Chondrocyte (in vitro differentiated cells): ENCODE measurements around the gene HOXA7. TPM values are rescaled to one million over a fixed set of nuclear protein-coding genes. Genes with fewer than 3 reads are reported as not detected.

Experiments
- DNase-seq: peaks from one replicate; pipeline ENCODE4 v3.0.0; 2021; ENCODE audit warnings: mixed read lengths, low spot score
- H3K27ac Mint-ChIP-seq: one replicate; pipeline ENCODE4 v1.8.0; 2021; ENCODE audit warnings: mild to moderate bottlenecking, moderate library complexity, mixed read lengths; ENCODE audit not compliant: unreplicated experiment
- H3K27me3 Mint-ChIP-seq: 2 replicates; pipeline ENCODE4 v1.8.0; 2021; ENCODE audit warnings: low read depth, mixed read lengths
- H3K36me3 Mint-ChIP-seq: 2 replicates; pipeline ENCODE4 v1.8.0; 2021; ENCODE audit warnings: low read depth, mixed read lengths
- H3K4me1 Mint-ChIP-seq: 2 replicates; pipeline ENCODE4 v1.8.0; 2021; ENCODE audit warnings: low read depth, mild to moderate bottlenecking, mixed read lengths
- H3K4me3 Mint-ChIP-seq: one replicate; pipeline ENCODE4 v1.8.0; 2021; ENCODE audit warnings: mild to moderate bottlenecking, moderate library complexity, mixed read lengths; ENCODE audit not compliant: unreplicated experiment
- H3K9me3 Mint-ChIP-seq: 2 replicates; pipeline ENCODE4 v1.8.0; 2021; ENCODE audit warnings: low read depth, mixed read lengths
- CTCF ChIP-seq: fragments of 200-600 bp; sonication (generic); IDR thresholded peaks from 2 replicates; pipeline ENCODE4 v1.5.0; 2021; ENCODE audit warnings: antibody characterized with exemption, mild to moderate bottlenecking, moderate library complexity
- total RNA-seq: library from RNA; stranded (reverse); gene quantifications from 3 replicates; pipeline ENCODE4 v1.2.1, GENCODE V29; 2021

HOXA7 gene
- total RNA-seq, 1 donor from 2014 or later, result not detected

- H3K9me3 Mint-ChIP-seq, result no peaks in the 10 kb centered on the region
- H3K36me3 Mint-ChIP-seq, result peaks cover 8% of the 10 kb centered on the region
- peak overlapping the region; percentile 27 for H3K27ac Mint-ChIP-seq
- H3K4me1 Mint-ChIP-seq, result peaks cover 24% of the 10 kb centered on the region
- no peak for TF ChIP-seq CTCF
- peaks cover 75% of the 10 kb centered on the region for H3K27me3 Mint-ChIP-seq
- DNase-seq, result no peak
- peak overlapping the region; percentile 73 for H3K4me3 Mint-ChIP-seq
These were observed 44.1 kb downstream of the HOXA7 start for GRCh38 chr7:27112361-27112760.

DNA sequence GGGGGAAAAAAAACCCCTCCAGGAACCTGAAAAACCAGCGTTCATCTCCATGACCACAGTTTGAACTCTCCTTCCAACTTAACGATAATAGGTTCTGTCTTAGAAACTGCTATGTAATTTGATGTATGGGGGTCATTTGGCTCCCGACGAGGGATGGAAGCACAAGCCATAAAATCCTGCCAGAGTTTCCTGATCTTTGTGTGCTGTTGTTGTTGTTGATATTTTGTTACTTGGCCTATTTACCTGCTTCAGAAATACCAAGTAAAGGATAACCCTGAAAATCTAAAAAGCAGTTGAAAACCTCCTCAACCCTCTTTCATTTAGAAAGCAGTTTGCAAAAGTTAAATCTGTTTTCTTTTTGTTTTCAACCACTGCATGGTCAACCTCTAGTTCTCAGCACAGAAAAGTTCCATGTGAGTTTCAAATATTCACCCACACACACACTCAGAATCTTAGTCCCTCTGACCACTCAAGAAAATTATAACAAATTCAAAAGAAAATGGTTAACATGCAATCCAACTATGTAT is 44.7 kb downstream of the HOXA7 start:
- H3K9me3 Mint-ChIP-seq, result no peaks in the 10 kb centered on the region
- peaks cover 28% of the 10 kb centered on the region for H3K4me1 Mint-ChIP-seq
- peak overlapping the region; percentile 65 for H3K27ac Mint-ChIP-seq
- no peak for TF ChIP-seq CTCF
- peak overlapping the region; percentile 73 for H3K4me3 Mint-ChIP-seq
- peaks cover 69% of the 10 kb centered on the region for H3K27me3 Mint-ChIP-seq
- no peak for DNase-seq
- H3K36me3 Mint-ChIP-seq, result peaks cover 8% of the 10 kb centered on the region

DNA sequence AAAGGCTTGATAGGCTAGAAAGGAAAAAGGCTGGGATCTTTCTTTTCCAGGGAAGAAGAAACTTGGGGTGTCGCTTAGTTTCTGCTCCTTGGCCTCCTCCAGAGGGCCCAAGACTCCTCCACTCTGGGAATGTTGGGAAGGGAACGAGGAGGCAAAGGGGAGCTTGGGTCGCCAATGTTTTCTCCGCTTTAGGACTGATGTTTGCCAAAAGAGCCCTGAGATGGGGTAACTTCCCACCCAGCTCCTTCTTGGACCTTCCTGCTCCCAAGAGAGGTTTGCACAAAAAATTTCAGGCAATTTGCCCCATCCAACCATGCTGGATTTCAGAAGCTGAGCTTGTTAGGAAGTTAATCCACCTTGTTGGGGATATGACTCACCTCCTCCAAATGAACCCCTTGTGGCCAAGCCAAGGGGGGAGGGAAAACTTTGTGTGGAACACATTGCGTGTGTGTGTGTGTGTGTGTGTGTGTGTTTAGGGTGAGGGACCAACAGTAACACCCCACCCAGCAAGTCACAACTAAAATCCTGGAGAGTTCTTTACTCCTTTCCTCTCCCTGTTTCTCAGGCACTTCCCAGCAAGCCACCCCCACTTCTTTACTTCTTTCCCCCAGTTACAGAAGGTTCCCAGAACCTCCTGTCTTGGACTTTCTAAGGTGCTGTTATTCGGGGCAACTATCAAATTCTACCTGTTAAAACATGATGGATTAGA is 45.3 kb downstream of the HOXA7 start:
- Mint-ChIP-seq H3K27me3 (peaks cover 63% of the 10 kb centered on the region), H3K4me3 (peak overlapping the region; percentile 73), H3K9me3 (no peaks in the 10 kb centered on the region), H3K27ac (peak overlapping the region; percentile 65), H3K36me3 (peaks cover 8% of the 10 kb centered on the region), H3K4me1 (peaks cover 32% of the 10 kb centered on the region)
- TF ChIP-seq CTCF, result no peak
- no peak for DNase-seq

DNA sequence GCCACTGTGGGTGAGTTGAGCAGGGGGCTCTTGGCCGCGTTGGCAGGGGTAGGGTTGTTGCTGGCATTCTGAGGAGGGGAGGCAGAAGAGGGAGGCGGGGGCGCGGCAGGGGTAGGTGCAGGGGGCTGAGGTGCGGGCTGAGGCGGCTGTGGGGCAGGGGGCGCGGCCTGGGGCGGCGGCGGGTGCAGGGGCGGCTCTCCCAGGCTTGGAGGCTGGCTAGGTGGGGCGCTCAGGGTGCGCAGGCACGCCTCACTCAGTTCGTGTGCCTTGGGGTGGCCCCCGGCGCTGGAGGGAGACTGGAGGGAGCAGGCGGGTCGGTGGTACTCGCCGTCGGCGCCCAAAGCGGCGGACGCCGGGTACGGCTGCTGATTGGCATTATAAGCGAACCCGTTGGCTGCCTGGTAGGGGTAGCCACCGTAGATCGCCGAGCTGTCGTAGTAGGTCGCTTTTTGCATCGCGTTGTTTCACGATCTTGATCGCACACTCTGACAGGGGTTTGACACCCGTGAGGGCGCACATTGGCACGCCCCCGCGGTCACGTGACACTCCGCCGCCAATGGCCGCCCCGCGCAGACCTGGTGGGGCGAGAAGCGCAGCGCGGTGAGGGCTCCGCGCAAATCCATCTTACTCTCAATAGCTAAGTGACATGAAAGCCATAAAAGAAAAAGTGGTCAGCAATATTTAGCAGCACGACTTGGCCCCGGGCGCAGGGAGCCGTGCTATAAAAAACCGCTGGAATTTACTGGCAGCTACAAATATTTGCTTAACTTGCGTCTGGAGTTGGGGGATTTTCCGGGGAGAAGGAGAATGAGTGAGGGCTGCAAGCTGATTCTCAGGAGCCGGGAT is 46.1 kb downstream of the HOXA7 start:
- Mint-ChIP-seq H3K9me3 (no peaks in the 10 kb centered on the region), H3K27me3 (peaks cover 56% of the 10 kb centered on the region), H3K4me3 (peak overlapping the region; percentile 73), H3K4me1 (peaks cover 40% of the 10 kb centered on the region), H3K36me3 (peaks cover 8% of the 10 kb centered on the region), H3K27ac (peak overlapping the region; percentile 65)
- no peak for TF ChIP-seq CTCF
- no peak for DNase-seq

- H3K36me3 Mint-ChIP-seq, result peaks cover 8% of the 10 kb centered on the region
- H3K4me3 Mint-ChIP-seq, result peak overlapping the region; percentile 65
- no peak for DNase-seq
These were observed 46.8 kb downstream of the HOXA7 start for GRCh38 chr7:27109466-27110185.

More at GRCh38 chr7:27109466-27110185, 46.8 kb downstream of the HOXA7 start:
- H3K27me3 Mint-ChIP-seq, result peaks cover 49% of the 10 kb centered on the region
- H3K4me1 Mint-ChIP-seq, result peaks cover 48% of the 10 kb centered on the region
- no peaks in the 10 kb centered on the region for H3K9me3 Mint-ChIP-seq
- no peak for TF ChIP-seq CTCF
- H3K27ac Mint-ChIP-seq, result peak overlapping the region; percentile 57
